HG03108 (cell line): ENCODE measurements around the gene PLEKHB1.
A peak's percentile ranks its signal among the peaks of the same experiment; 100 is the strongest.

Experiments used
- ATAC-seq: cut with Tn5 transposase; IDR thresholded peaks from one replicate; pipeline ENCODE4 v1.9.1; 2021; ENCODE audit warnings: moderate library complexity; ENCODE audit not compliant: unreplicated experiment

The PLEKHB1 gene

DNA sequence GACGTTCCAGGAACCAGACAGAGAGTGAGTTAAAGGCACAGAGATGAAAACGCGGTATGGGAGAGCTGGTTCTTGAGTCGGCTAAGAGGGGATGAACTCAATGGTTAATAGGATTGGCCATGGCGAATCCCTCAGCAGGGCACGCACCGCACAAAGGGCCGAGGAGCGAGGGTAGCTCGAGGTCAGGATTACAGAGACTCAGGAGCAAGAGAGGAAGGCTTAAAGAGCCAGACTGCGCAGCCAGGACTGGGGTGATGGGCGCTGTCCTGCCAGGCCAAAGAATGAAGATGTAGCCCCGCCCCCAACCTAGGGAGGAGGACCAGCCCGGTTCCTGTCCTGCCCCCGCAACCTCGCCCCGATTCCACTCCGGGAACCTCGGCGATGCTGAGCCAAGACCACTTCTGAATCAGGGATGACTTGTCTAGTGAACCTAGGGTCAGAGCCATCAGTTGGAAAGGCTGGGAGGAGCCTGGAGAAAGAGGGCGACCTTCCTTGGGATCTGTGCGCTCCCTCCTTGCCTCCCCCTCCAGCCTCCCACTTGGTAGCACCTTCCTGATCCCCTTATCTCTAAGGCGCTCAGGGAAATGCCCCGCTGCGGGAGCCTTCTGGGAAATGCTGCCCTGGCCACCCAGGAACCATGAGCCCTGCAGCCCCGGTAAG lies at the start of gene PLEKHB1:
Gene PLEKHB1, plus strand, starts transcription at position 610 of the 660 bp plus-strand sequence. Its CDS starts 28 bp downstream, at position 638.
- ATAC-seq, result no peak

DNA sequence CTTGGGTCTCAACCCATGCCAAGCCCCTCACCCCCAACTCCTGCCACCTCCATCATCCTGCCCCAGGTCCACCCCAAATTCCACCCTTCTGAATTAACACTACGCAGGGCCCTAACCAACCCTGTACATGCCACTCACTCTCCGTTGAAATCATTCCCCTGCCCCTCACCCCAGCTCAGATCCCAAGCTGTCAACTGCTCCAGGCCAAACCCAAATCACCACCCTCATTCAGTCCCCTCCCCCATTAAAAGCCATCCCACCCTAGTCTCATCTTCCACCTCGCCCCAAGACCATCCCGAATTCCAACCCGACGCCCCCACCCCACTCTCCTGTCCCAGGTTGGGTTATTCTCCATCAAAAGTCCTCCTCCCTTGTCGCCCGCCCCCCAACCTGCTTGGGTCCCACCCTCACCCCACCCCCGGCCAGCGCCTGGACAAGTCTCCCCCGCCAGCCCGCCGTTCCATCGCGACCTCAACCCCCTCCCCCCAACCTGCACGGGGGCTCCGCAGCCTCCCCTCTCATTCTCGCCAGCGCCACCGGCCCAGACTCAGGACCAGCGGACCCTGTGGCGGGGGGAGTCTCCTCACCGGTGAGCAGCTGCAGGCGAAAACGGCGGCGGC lies 48.9 kb upstream of the PLEKHB1 start:
- no peak for ATAC-seq

- ATAC-seq, result peak; percentile 91
These were observed 48.2 kb upstream of the PLEKHB1 start, which contains the start of gene FAM168A for GRCh38 chr11:73597956-73598718. TSS of gene FAM168A (minus strand) at chr11:73598112. CDS start at chr11:73468474, 129,638 bp downstream.

GRCh38 chr11:73598719-73599379 lies 47.5 kb upstream of the PLEKHB1 start:
- ATAC-seq, result no peak

DNA sequence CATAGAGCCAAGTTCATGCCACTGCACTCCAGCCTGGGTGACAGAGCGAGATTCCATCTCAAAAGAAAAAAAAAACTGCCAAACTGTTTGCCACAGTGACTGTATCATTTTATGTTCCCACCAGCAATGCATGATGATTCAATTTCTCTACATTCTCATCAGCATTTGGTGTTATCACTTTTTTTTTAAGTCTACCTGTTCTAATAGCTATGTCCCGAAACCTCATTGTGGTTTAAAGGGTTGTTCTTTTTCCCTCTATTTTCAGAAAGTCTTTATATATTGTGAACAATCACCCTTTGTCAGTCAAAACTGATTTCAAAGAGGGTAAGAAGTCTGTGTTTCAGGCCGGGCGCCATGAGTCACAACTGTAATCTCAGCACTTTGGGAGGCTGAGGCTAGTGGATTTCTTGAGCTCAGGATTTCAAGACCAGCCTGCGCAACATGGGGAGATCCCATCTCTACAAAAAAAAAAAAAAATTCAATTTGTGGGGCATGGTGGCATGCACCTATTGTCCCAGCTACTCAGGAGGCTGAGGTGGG lies 33.7 kb upstream of the PLEKHB1 start:
- ATAC-seq, result no peak

DNA sequence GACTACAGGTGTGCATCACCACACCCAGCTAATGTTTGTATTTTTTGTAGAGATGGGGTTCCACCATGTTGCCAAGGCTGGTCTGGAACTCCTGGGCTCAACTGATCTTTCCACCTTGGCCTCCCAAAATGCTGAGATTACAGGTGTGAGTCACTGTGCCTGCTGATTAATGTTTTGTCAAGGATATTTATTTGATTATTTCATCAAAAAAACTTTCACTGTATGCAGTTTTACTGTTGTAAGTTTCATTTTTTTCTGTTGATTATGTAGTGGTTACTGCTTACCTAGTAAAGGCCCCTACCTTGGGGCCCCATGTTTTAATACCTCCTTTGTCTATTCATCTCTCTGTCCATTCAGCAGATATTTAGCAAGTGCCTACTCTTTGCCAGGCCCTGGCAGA lies 31.8 kb upstream of the PLEKHB1 start:
- no peak for ATAC-seq

DNA sequence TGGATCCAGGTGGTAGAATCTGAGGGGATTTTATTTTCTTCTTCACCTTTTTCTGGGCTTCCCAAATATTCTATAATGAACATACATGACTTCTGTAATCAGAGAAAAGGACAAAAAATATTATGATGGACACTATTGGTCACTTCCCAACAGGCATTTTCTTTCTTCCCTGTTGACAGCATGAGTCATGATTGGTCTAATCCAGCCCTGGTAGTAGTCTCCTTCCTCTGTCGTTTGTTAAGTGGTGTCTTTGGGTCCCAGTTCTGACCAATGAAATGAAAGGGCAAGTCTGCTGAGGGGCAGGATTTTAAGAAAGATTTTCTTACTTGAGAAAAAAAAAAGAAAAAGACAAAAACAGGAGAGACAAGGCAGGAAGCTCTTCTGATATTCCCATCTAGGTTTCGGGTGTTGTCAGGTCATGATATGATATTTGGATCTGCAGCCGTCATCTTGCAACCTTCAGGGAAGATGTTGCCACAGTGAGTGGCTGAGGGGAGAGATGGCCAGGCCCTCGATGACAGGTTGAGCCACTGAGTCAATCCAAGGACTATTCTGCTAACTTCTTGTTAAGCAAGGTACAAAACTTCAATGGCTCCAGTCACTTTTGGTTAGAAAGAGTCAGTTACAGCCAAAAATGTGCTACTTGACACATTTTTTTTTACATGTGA lies 23.3 kb upstream of the PLEKHB1 start:
- no peak for ATAC-seq

DNA sequence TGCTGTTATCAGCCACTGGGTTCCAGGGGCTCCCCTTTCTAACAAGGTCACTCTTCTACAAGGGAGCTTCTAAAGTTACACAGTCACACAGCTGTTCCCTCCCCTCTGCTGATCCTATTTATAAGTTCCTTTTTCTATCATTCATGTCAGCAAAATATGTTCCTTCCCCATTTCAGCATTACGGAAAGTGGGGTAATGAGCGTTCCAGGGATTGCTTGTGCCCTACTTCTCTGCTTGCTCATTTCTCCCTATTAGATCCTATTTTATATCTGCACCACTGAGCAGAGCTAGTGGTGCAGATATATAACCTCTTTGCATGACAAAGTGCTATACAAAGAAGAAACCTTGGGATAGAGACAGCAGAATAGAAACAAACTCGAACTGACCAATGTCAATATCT lies 22.7 kb upstream of the PLEKHB1 start:
- no peak for ATAC-seq

DNA sequence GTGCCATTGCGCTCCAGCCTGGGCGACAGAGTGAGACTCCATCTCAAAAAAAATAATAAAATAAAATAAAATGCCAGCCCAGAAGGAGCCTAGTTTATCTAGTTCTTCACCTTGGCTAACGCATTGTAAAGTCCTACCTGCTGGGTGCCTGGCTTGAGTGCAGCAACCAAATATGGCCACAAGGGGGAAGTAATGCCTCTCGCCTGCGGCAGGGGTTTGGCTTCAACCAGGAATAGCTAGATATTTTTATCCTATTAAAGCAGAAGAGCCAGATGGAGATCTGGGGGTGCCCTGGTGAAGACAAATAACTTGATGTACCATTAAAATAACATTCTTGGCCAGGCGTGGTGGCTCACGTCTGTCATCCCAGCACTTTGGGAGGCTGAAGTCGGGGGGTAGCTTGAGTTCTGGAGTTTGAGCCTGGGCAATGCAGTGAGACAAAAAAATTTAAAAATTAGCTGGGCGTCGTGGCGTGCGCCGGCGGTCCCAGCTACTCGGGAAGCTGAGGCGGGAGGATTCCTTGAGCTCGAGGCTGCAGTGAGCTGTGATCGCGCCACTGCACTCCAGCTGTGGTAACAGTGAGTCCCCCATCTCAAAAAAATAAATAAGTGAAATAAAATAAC lies 20.6 kb upstream of the PLEKHB1 start:
- ATAC-seq, result no peak

GRCh38 chr11:73629907-73630306 lies 16.5 kb upstream of the PLEKHB1 start:
- no peak for ATAC-seq

GRCh38 chr11:73632996-73633395 lies 13.4 kb upstream of the PLEKHB1 start:
- ATAC-seq, result no peak

- ATAC-seq, result no peak
These were observed 12.4 kb upstream of the PLEKHB1 start for GRCh38 chr11:73633999-73634398.

DNA sequence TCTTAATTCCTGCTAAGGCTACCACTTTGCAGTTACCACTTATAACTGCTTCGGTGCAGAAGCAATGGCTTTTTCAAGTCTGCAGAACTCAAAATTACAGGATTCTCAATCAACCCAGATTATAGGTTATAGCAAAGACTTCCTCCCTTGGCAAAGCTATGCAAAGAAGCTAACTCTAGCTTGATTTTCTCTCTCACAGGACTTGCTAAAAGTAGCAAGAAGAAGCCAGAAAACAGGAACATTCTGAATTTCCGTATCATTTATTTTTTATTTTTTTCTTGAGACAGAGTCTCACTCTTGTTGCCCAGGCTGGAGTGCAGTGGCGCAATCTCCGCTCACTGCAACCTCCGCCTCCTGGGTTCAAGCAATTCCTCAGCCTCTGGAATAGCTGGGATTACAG lies 10.7 kb upstream of the PLEKHB1 start:
- no peak for ATAC-seq

- no peak for ATAC-seq
These were observed 10.1 kb upstream of the PLEKHB1 start for GRCh38 chr11:73636249-73636648.

DNA sequence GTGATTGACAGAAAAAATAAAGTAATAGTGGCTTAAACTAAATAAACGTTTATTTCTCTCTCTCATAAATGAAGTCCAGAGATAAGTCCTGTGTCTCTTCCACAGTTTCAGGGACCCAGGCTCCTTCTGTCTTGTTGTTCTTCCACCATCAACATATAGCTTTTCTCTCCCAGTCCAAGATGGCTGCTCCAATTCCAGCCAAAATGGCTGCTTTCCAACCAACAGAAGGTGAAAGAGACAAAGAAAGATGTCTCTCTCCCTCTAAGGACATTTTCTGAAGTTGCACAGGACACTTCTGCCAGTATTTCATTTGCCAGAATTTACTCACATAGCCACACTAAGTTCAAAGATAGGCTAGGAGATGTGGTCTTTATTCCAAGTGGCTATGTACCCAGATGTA lies 9.4 kb upstream of the PLEKHB1 start:
- ATAC-seq, result no peak

- ATAC-seq, result no peak
These were observed 5.8 kb upstream of the PLEKHB1 start for GRCh38 chr11:73640592-73640991.

- ATAC-seq, result no peak
These were observed 4.7 kb upstream of the PLEKHB1 start for GRCh38 chr11:73641668-73642067.

DNA sequence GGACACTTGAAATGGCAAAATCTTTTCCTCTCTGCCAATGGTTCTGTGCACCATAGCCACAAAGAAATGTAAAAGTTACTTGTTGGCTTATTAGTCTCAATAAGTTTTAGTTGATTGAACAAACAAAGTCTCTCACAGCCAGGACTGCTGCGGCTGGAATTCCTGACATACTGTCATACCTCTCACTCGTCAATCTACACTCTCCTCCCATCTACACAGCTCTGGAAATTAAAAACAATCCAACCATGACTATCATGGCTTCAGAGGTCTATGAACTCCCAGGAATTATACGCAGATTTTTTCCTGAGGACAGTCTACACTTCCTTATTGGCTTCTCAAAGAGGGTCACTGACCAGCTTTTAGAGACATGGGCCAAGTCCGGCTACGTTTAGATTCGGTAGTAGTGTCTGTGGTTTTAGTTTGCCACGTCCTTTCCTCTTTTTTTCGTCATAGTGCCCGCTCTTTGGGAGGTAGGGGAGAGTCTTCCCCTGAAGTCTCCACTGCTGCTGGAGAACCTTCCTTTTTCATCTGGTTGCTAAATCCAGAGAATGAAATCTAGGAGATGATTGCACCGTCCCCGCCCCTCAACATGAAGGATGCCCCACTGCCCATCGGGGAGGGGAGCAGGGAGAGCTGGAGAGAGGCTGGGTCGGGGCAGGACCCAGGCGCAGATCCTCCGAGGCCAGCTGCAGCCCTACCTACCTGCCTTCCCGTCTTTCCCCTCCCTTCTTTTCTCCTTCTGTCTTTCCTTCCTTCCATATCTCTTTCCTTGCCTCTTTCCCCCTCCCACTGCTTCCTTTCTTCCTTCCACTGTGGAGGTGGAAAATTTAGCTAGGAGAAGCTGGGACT lies 1.0 kb upstream of the PLEKHB1 start:
- no peak for ATAC-seq

- ATAC-seq, result peak; percentile 92
These were observed 1.2 kb downstream of the PLEKHB1 start for GRCh38 chr11:73647459-73648100.
